Neural progenitor cell (in vitro differentiated cells): ENCODE data around the gene LYZL6. TPM values are rescaled to one million over a fixed set of nuclear protein-coding genes. Genes with fewer than 3 reads are reported as not detected.
A peak's percentile ranks its signal among the peaks of the same experiment; 100 is the strongest.

Source experiments
- DNase-seq: peaks from one replicate; pipeline ENCODE4 v3.0.0-alpha.2; 2016; ENCODE audit warnings: low spot score
- H2AFZ ChIP-seq: fragments of 200-600 bp; sonication (generic); replicated peaks from 2 replicates; pipeline ENCODE4 v1.6.1; 2016; ENCODE audit warnings: antibody characterized with exemption
- H3F3A ChIP-seq: fragments of 200-600 bp; sonication (generic); 2 replicates; pipeline ENCODE4 v1.6.1; 2016; ENCODE audit warnings: antibody characterized with exemption, low read depth
- H3K27ac ChIP-seq: fragments of 200-600 bp; sonication (generic); 2 replicates; pipeline ENCODE4 v1.5.1; 2016; ENCODE audit warnings: mild to moderate bottlenecking
- H3K27me3 ChIP-seq: fragments of 200-600 bp; sonication (generic); 2 replicates; pipeline ENCODE4 v1.6.1; 2016; ENCODE audit warnings: mild to moderate bottlenecking, moderate library complexity
- H3K36me3 ChIP-seq: fragments of 200-600 bp; sonication (generic); 2 replicates; pipeline ENCODE4 v1.5.1; 2016
- H3K4me1 ChIP-seq: fragments of 200-600 bp; sonication (generic); 2 replicates; pipeline ENCODE4 v1.6.1; 2016; ENCODE audit warnings: mixed run types
- H3K4me2 ChIP-seq: fragments of 200-600 bp; sonication (generic); 2 replicates; pipeline ENCODE4 v1.6.1; 2016
- H3K4me3 ChIP-seq: fragments of 200-600 bp; sonication (generic); 2 replicates; pipeline ENCODE4 v1.5.1; 2016
- H3K79me2 ChIP-seq: fragments of 200-600 bp; sonication (generic); 2 replicates; pipeline ENCODE4 v1.6.1; 2016; ENCODE audit warnings: low read depth
- H3K9ac ChIP-seq: fragments of 200-600 bp; sonication (generic); 2 replicates; pipeline ENCODE4 v1.6.1; 2016
- H3K9me3 ChIP-seq: fragments of 200-600 bp; sonication (generic); 2 replicates; pipeline ENCODE4 v1.5.1; 2016; ENCODE audit warnings: low read depth
- H4K20me1 ChIP-seq: fragments of 200-600 bp; sonication (generic); 2 replicates; pipeline ENCODE4 v1.6.1; 2016; ENCODE audit warnings: low read depth
- H3K27ac Mint-ChIP-seq: 3 replicates; pipeline ENCODE4 v1.8.0; 2021; ENCODE audit warnings: mixed read lengths
- H3K27me3 Mint-ChIP-seq: 2 replicates; pipeline ENCODE4 v1.8.0; 2022; ENCODE audit warnings: low read depth, mild to moderate bottlenecking, inconsistent platforms, moderate library complexity, mixed read lengths; ENCODE audit not compliant: insufficient read depth
- H3K36me3 Mint-ChIP-seq: 3 replicates; pipeline ENCODE4 v1.8.0; 2021; ENCODE audit warnings: mixed read lengths
- H3K4me1 Mint-ChIP-seq: 3 replicates; pipeline ENCODE4 v1.8.0; 2021; ENCODE audit warnings: mixed read lengths
- H3K4me3 Mint-ChIP-seq: 3 replicates; pipeline ENCODE4 v1.8.0; 2021; ENCODE audit warnings: mild to moderate bottlenecking, moderate library complexity, mixed read lengths
- H3K9me3 Mint-ChIP-seq: 3 replicates; pipeline ENCODE4 v1.8.0; 2020; ENCODE audit warnings: mixed read lengths
- EZH2 ChIP-seq: fragments of 200-600 bp; sonication (generic); IDR thresholded peaks from 2 replicates; pipeline ENCODE4 v1.6.1; 2017; ENCODE audit warnings: antibody characterized with exemption, mild to moderate bottlenecking, moderate library complexity
- EZH2phosphoT487 ChIP-seq: fragments of 200-600 bp; sonication (generic); IDR thresholded peaks from 2 replicates; pipeline ENCODE4 v1.6.1; 2017; ENCODE audit warnings: antibody characterized with exemption
- total RNA-seq: library from RNA; depleted of rRNA; stranded (reverse); fragments of >200 nt; gene quantifications from 2 replicates; pipeline ENCODE4 v1.2.3, GENCODE V29; 2015; ENCODE audit warnings: low replicate concordance
- TF ChIP-seq, protein P1 (sequence below): fragments of 200-600 bp; sonication (generic); IDR thresholded peaks from 2 replicates; pipeline ENCODE4 v1.5.1; 2017; ENCODE audit warnings: antibody characterized with exemption, mild to moderate bottlenecking

Gene LYZL6
- total RNA-seq, 1 donor from 2014 or later = not detected

- no peak overlapping the region for H3K4me3 ChIP-seq
- H3F3A ChIP-seq = no peaks in the 10 kb centered on the region
- no peaks in the 10 kb centered on the region for H4K20me1 ChIP-seq
- peaks cover 2% of the 10 kb centered on the region for H3K4me1 Mint-ChIP-seq
- TF ChIP-seq EZH2phosphoT487 = no peak
- TF ChIP-seq EZH2 = no peak
- TF ChIP-seq, protein P1, sequence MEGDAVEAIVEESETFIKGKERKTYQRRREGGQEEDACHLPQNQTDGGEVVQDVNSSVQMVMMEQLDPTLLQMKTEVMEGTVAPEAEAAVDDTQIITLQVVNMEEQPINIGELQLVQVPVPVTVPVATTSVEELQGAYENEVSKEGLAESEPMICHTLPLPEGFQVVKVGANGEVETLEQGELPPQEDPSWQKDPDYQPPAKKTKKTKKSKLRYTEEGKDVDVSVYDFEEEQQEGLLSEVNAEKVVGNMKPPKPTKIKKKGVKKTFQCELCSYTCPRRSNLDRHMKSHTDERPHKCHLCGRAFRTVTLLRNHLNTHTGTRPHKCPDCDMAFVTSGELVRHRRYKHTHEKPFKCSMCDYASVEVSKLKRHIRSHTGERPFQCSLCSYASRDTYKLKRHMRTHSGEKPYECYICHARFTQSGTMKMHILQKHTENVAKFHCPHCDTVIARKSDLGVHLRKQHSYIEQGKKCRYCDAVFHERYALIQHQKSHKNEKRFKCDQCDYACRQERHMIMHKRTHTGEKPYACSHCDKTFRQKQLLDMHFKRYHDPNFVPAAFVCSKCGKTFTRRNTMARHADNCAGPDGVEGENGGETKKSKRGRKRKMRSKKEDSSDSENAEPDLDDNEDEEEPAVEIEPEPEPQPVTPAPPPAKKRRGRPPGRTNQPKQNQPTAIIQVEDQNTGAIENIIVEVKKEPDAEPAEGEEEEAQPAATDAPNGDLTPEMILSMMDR = no peak
- no peaks in the 10 kb centered on the region for H3K9me3 Mint-ChIP-seq
- no peak overlapping the region for H3K4me2 ChIP-seq
- no peak overlapping the region for H3K27ac ChIP-seq
- H3K79me2 ChIP-seq = no peaks in the 10 kb centered on the region
- H3K27me3 Mint-ChIP-seq = no peaks in the 10 kb centered on the region
- no peaks in the 10 kb centered on the region for H3K36me3 Mint-ChIP-seq
- H3K27ac Mint-ChIP-seq = no peak overlapping the region
- H3K4me1 ChIP-seq = no peaks in the 10 kb centered on the region
- H3K4me3 Mint-ChIP-seq = no peak overlapping the region
- no peak for DNase-seq
- no peak overlapping the region for H3K9ac ChIP-seq
- no peaks in the 10 kb centered on the region for H3K9me3 ChIP-seq
- no peaks in the 10 kb centered on the region for H3K36me3 ChIP-seq
- no peak overlapping the region for H2AFZ ChIP-seq
- H3K27me3 ChIP-seq = no peaks in the 10 kb centered on the region
These were observed 21.8 kb upstream of the LYZL6 start for GRCh38 chr17:35965272-35965671.

DNA sequence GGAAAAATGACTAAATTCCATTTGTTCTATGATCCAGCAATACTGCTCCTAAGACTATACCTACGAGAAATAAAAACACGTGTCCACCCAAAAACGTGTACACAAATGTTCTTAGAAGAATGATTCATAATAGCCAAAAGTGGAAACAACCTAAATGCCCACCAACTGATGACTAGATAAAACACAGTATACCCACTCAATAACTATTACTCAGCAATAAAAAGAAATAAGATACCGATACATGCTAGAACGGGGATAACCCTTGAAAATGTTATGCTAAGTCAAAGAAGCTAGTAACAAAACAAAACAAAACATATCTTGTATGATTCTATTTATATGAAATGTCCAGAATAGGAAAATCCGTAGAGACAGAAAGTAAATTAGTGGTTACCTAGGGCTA lies 20.1 kb upstream of the LYZL6 start:
- Histone ChIP-seq H4K20me1 (no peaks in the 10 kb centered on the region), H3K27ac (no peak overlapping the region), H3F3A (no peaks in the 10 kb centered on the region), H2AFZ (no peak overlapping the region), H3K4me2 (no peak overlapping the region), H3K4me3 (no peak overlapping the region), H3K27me3 (no peaks in the 10 kb centered on the region), H3K9ac (no peak overlapping the region), H3K9me3 (no peaks in the 10 kb centered on the region), H3K79me2 (no peaks in the 10 kb centered on the region), H3K36me3 (no peaks in the 10 kb centered on the region), H3K4me1 (no peaks in the 10 kb centered on the region)
- TF ChIP-seq, protein P1 = no peak
- TF ChIP-seq EZH2 (no peak), EZH2phosphoT487 (no peak)
- H3K9me3 Mint-ChIP-seq = no peaks in the 10 kb centered on the region
- no peak overlapping the region for H3K27ac Mint-ChIP-seq
- H3K27me3 Mint-ChIP-seq = no peaks in the 10 kb centered on the region
- H3K4me3 Mint-ChIP-seq = no peak overlapping the region
- H3K4me1 Mint-ChIP-seq = no peaks in the 10 kb centered on the region
- no peak for DNase-seq
- H3K36me3 Mint-ChIP-seq = no peaks in the 10 kb centered on the region

DNA sequence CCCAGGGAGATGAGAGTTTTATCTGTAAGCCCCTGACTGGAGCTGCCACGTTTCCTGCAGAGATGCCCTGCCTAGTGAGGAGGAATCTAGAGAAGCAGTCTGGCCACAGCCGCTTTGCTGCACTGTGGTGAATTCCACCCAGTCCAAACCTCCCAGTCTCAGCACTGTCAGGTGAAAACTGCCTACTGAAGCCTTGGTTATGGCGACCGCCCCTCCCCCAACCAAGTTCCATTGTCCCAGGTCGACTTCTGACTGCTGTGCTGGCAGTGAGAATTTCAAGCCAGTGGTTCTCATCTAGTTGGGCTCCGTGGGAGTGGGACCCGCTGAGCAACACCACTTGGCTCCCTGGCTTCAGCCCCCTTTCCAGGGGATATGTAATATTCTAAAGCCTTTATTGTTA lies 10.2 kb upstream of the LYZL6 start:
- DNase-seq = peak; percentile 24
- H3K4me1 Mint-ChIP-seq = peaks cover 6% of the 10 kb centered on the region
- peaks cover 10% of the 10 kb centered on the region for H3K4me1 ChIP-seq
- H3K27me3 Mint-ChIP-seq = peaks cover 3% of the 10 kb centered on the region
- no peaks in the 10 kb centered on the region for H3K27me3 ChIP-seq
- no peak for TF ChIP-seq EZH2
- TF ChIP-seq EZH2phosphoT487 = no peak
- TF ChIP-seq, protein P1 = no peak
- H3K27ac Mint-ChIP-seq = no peak overlapping the region
- H3K9me3 ChIP-seq = no peaks in the 10 kb centered on the region
- no peak overlapping the region for H3K9ac ChIP-seq
- no peak overlapping the region for H3K4me3 ChIP-seq
- H3K36me3 Mint-ChIP-seq = no peaks in the 10 kb centered on the region
- H2AFZ ChIP-seq = peak overlapping the region; percentile 89
- no peaks in the 10 kb centered on the region for H3F3A ChIP-seq
- no peaks in the 10 kb centered on the region for H4K20me1 ChIP-seq
- no peaks in the 10 kb centered on the region for H3K79me2 ChIP-seq
- no peak overlapping the region for H3K4me3 Mint-ChIP-seq
- no peak overlapping the region for H3K27ac ChIP-seq
- H3K9me3 Mint-ChIP-seq = no peaks in the 10 kb centered on the region
- no peaks in the 10 kb centered on the region for H3K36me3 ChIP-seq
- peak overlapping the region; percentile 39 for H3K4me2 ChIP-seq
